HepG2 (cell line): ENCODE data around the gene SEPTIN12. TPM values are rescaled to one million over a fixed set of nuclear protein-coding genes. Genes with fewer than 3 reads are reported as not detected.

Experiments used
- CBX1 ChIP-seq: IDR thresholded peaks from one replicate; pipeline ENCODE4 v1.6.1; 2016; ENCODE audit warnings: antibody characterized with exemption, low read depth
- DBP ChIP-seq: sonication (generic); formaldehyde crosslinking; IDR thresholded peaks from 2 replicates; pipeline ENCODE4 v1.4.0; 2020; ENCODE audit warnings: missing genetic modification reagents; ENCODE audit errors: not compliant biosample characterization
- ELK4 ChIP-seq: sonication (generic); formaldehyde crosslinking; IDR thresholded peaks from 2 replicates; pipeline ENCODE4 v1.9.0; 2021; ENCODE audit warnings: missing genetic modification reagents, borderline replicate concordance
- ESRRA ChIP-seq: sonication (generic); formaldehyde crosslinking; IDR thresholded peaks from 2 replicates; pipeline ENCODE4 v1.5.1; 2020; ENCODE audit warnings: mild to moderate bottlenecking, low read depth, missing genetic modification reagents
- HDAC2 ChIP-seq: sonication (generic); formaldehyde crosslinking; IDR thresholded peaks from 2 replicates; pipeline ENCODE4 v1.4.0; 2020; ENCODE audit warnings: missing genetic modification reagents
- HHEX ChIP-seq: IDR thresholded peaks from 2 replicates; pipeline ENCODE4 v1.6.1; 2016; ENCODE audit warnings: control low read depth
- KDM1A ChIP-seq: IDR thresholded peaks from 2 replicates; pipeline ENCODE4 v1.6.1; 2016; ENCODE audit warnings: missing compliant biosample characterization
- KDM4B ChIP-seq: sonication (generic); formaldehyde crosslinking; IDR thresholded peaks from 2 replicates; pipeline ENCODE4 v1.4.0; 2020; ENCODE audit warnings: missing genetic modification reagents
- KDM5A ChIP-seq: fragments of 200-600 bp; sonication (generic); IDR thresholded peaks from 2 replicates; pipeline ENCODE4 v1.7.0; 2018; ENCODE audit warnings: antibody characterized with exemption, mild to moderate bottlenecking, low read length, borderline replicate concordance
- KLF6 ChIP-seq: IDR thresholded peaks from 2 replicates; pipeline ENCODE4 v1.8.0; 2016; ENCODE audit warnings: missing biosample characterization, missing genetic modification reagents
- PHF20 ChIP-seq: sonication (generic); formaldehyde crosslinking; IDR thresholded peaks from 2 replicates; pipeline ENCODE4 v1.5.0; 2020; ENCODE audit warnings: mild to moderate bottlenecking, missing genetic modification reagents
- REST ChIP-seq, 2 experiments: IDR thresholded peaks; 2 replicates each; pipeline ENCODE4 v1.6.1; 2011 to 2012; ENCODE audit warnings: low read length in 2 of 2, borderline replicate concordance in 1 of 2, low read depth in 1 of 2, mild to moderate bottlenecking in 1 of 2, moderate library complexity in 1 of 2
- SIN3A ChIP-seq: IDR thresholded peaks from 2 replicates; pipeline ENCODE4 v1.6.1; 2011; ENCODE audit warnings: low read depth, mild to moderate bottlenecking, control low read depth, low read length, borderline replicate concordance
- SP4 ChIP-seq: sonication (generic); formaldehyde crosslinking; IDR thresholded peaks from 2 replicates; pipeline ENCODE4 v1.8.1; 2023; ENCODE audit warnings: mild to moderate bottlenecking, missing genetic modification reagents
- TOPORS ChIP-seq: sonication (generic); formaldehyde crosslinking; IDR thresholded peaks from 2 replicates; pipeline ENCODE4 v1.8.0; 2023; ENCODE audit warnings: mild to moderate bottlenecking, missing genetic modification reagents
- ZNF124 ChIP-seq: sonication (generic); formaldehyde crosslinking; IDR thresholded peaks from 2 replicates; pipeline ENCODE4 v1.4.0; 2020; ENCODE audit warnings: missing genetic modification reagents
- ZNF138 ChIP-seq: sonication (generic); formaldehyde crosslinking; IDR thresholded peaks from 2 replicates; pipeline ENCODE4 v1.5.0; 2020; ENCODE audit warnings: mild to moderate bottlenecking, low read depth, missing genetic modification reagents
- ZNF564 ChIP-seq: sonication (generic); formaldehyde crosslinking; IDR thresholded peaks from 2 replicates; pipeline ENCODE4 v1.8.1; 2023; ENCODE audit warnings: mild to moderate bottlenecking, missing genetic modification reagents
- ZNF567 ChIP-seq: sonication (generic); formaldehyde crosslinking; IDR thresholded peaks from 2 replicates; pipeline ENCODE4 v1.8.1; 2023; ENCODE audit warnings: mild to moderate bottlenecking, missing genetic modification reagents, borderline replicate concordance
- ZNF776 ChIP-seq: sonication (generic); formaldehyde crosslinking; IDR thresholded peaks from 2 replicates; pipeline ENCODE4 v1.4.0; 2020; ENCODE audit warnings: mild to moderate bottlenecking, missing genetic modification reagents
- ZNF800 ChIP-seq: sonication (generic); formaldehyde crosslinking; IDR thresholded peaks from 2 replicates; pipeline ENCODE4 v1.4.0; 2020; ENCODE audit warnings: missing genetic modification reagents
- polyA plus RNA-seq, 8 experiments: library from polyadenylated mRNA; depleted of rRNA in 3 of 8; stranded (reverse) in 7 of 8; unstranded in 1 of 8; fragments of >200 nt; fragmentation: Illumina TruSeq in 4 of 8; extraction: Trizol in 4 of 8; gene quantifications; 2 replicates each; pipeline versions ENCODE4 v1.2.1 to v1.2.3, GENCODE V29; 2011 to 2016; ENCODE audit warnings: low read depth in 4 of 8, missing spikeins in 1 of 8, mixed read lengths in 1 of 8; ENCODE audit not compliant: insufficient read depth in 1 of 8
- total RNA-seq, 5 experiments: library from RNA; depleted of rRNA; stranded (reverse); fragments of >200 nt; fragmentation: Illumina TruSeq; extraction: Trizol; gene quantifications; 2 replicates each; pipeline ENCODE4 v1.2.3, GENCODE V29; 2016; ENCODE audit warnings: low read depth in 1 of 5

SEPTIN12 gene
- total and polyA plus RNA-seq, 2 of the 13 experiments (the other 11 are each of a cell fraction or from before 2014, with no cell fraction given) = 0.22 TPM; not detected in 1

GRCh38 chr16:4734063-4734729, 53.9 kb downstream of the SEPTIN12 start, which contains the start of the genes ANKS3 and DNAAF8 (continued):
- TF ChIP-seq DBP (peak; percentile 48), KDM4B (CRISPR knock-in tag) (no peak), ZNF567 (CRISPR knock-in tag) (no peak), ESRRA (CRISPR knock-in tag) (peak; percentile 58; the same call in 1 of the 2 replicates), CBX1 (peak; percentile 48), KDM5A (peak; percentile 59; the same call in 1 of the 2 replicates), HDAC2 (peak; percentile 62; the same call in 1 of the 2 replicates), ZNF776 (peak; percentile 91), SP4 (CRISPR knock-in tag) (peak; percentile 94), ZNF800 (CRISPR knock-in tag) (peak; percentile 68), KLF6 (CRISPR knock-in tag) (0 out of 2 replicates have a peak, but pooled peaks have one; percentile 69), KDM1A (CRISPR knock-in tag) (no peak), HHEX (no peak), TOPORS (peak; percentile 74; the same call in 1 of the 2 replicates), REST (IDR thresholded peaks at IDR 0.05; ENCODE audit: borderline replicate concordance in 1 of 2, low read depth in 1 of 2, low read length in 2 of 2) (peak; percentile 6 to 64; a peak in 2 of 4 replicates), ZNF138 (CRISPR knock-in tag) (0 out of 2 replicates have a peak, but pooled peaks have one; percentile 80), ELK4 (CRISPR knock-in tag) (no peak), ZNF124 (CRISPR knock-in tag) (peak; percentile 33; the same call in 1 of the 2 replicates), SIN3A (0 out of 2 replicates have a peak, but pooled peaks have one; percentile 46), PHF20 (CRISPR knock-in tag) (peak; percentile 92), ZNF564 (CRISPR knock-in tag) (0 out of 2 replicates have a peak, but pooled peaks have one; percentile 69)
